Common myeloid progenitor, CD34-positive (primary cell): ENCODE measurements around the gene SORBS2.
A peak's percentile ranks its signal among the peaks of the same experiment; 100 is the strongest.

ENCODE experiments used
- CTCF ChIA-PET: fragments of 350-600 bp; sonication (Branson Sonifier 250); formaldehyde crosslinking; loops from one replicate; lab custom pipeline; 2021; ENCODE audit warnings: antibody characterized with exemption; lab: Charles Lee
- POLR2A ChIA-PET: fragments of 350-600 bp; sonication (Branson Sonifier 250); formaldehyde crosslinking; loops from one replicate; lab custom pipeline; 2021; ENCODE audit warnings: antibody characterized with exemption; lab: Charles Lee
- DNase-seq, 3 donors: peaks; one replicate each; pipeline versions ENCODE4 v3.0.0 to v3.0.0-alpha.2; 2013
- H3K27ac ChIP-seq, 2 experiments: 1 replicate in 1 of 2; 2 replicates in 1 of 2; pipeline ENCODE4 v1.7.0; 2013; ENCODE audit warnings: inconsistent platforms in 2 of 2, low read length in 2 of 2, mild to moderate bottlenecking in 2 of 2, low read depth in 1 of 2, moderate library complexity in 1 of 2; ENCODE audit not compliant: severe bottlenecking in 2 of 2, insufficient read depth in 1 of 2, poor library complexity in 1 of 2
- H3K27me3 ChIP-seq, 5 experiments: replicated peaks in 2 of 5; 1 replicate in 3 of 5; 2 replicates in 2 of 5; pipeline versions ENCODE4 v1.6.1 to v1.7.0; 2013; ENCODE audit warnings: low read length in 4 of 5, mild to moderate bottlenecking in 2 of 5, moderate library complexity in 2 of 5, inconsistent platforms in 1 of 5; ENCODE audit not compliant: insufficient read depth in 5 of 5, control insufficient read depth in 4 of 5
- H3K36me3 ChIP-seq, 4 experiments: 1 replicate in 2 of 4; 2 replicates in 2 of 4; pipeline versions ENCODE4 v1.6.1 to v1.7.0; 2013; ENCODE audit warnings: low read length in 3 of 4, control low read depth in 1 of 4, mild to moderate bottlenecking in 1 of 4; ENCODE audit not compliant: control insufficient read depth in 4 of 4, insufficient read depth in 4 of 4
- H3K4me1 ChIP-seq, 4 experiments: 1 replicate in 3 of 4; 2 replicates in 1 of 4; pipeline versions ENCODE4 v1.6.1 to v1.7.1; 2013; ENCODE audit warnings: low read length in 3 of 4, mild to moderate bottlenecking in 3 of 4, control low read depth in 1 of 4, inconsistent platforms in 1 of 4, moderate library complexity in 1 of 4; ENCODE audit not compliant: control insufficient read depth in 4 of 4, insufficient read depth in 4 of 4; ENCODE audit errors: control extremely low read depth in 1 of 4
- H3K4me3 ChIP-seq, 7 experiments: 1 replicate in 4 of 7; 2 replicates in 3 of 7; pipeline versions ENCODE4 v1.5.1 to v1.7.0; 2013; ENCODE audit warnings: mild to moderate bottlenecking in 7 of 7, low read length in 6 of 7, moderate library complexity in 6 of 7, inconsistent platforms in 2 of 7, low read depth in 2 of 7, control low read depth in 1 of 7; ENCODE audit not compliant: insufficient read depth in 4 of 7, control insufficient read depth in 1 of 7; ENCODE audit errors: extremely low read depth in 1 of 7
- H3K9me3 ChIP-seq, 5 experiments: 1 replicate in 4 of 5; 2 replicates in 1 of 5; pipeline versions ENCODE4 v1.6.1 to v1.7.1; 2013; ENCODE audit warnings: low read length in 4 of 5, mild to moderate bottlenecking in 2 of 5, inconsistent platforms in 1 of 5, low read depth in 1 of 5, moderate library complexity in 1 of 5; ENCODE audit not compliant: control insufficient read depth in 4 of 5, insufficient read depth in 2 of 5; ENCODE audit errors: control extremely low read depth in 1 of 5
- WGBS: methylation state at CpG from one replicate; pipeline ENCODE4 v1.1.5; 2013; ENCODE audit not compliant: insufficient coverage; 5-methylcytosine and 5-hydroxymethylcytosine counted together

Gene SORBS2

DNA sequence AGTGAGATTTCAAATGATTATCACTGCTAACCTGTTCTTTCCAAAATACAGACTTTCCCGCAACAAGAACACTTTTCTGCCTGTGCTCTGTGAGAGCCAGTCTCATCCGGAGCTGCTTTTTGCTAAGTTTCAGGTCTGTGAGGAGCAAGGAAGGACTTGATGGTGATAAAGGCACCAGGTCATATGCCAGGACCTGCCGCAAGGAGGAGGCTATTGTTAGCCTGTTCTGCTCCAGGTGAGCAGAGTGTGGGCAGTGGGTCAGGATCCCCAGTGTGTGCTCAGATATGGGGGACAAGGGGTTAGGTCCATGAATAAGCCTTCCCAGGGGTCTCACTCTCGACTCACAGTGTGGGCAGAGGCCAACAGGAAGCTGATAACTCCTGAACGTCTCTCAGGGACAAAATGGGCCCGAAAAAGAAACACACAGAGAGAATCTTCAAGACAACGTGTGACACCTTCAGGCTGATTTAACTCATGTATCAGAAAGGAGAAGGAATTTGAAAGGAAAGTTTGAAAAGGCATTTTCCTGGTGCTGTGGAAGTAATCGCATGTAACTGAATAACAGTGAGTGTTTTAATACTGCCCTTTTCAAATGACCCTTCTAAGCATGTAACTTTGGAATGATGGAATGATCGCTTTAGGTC, 219.0 kb downstream of the SORBS2 start:
- 85% methylated on average over 9 of the region's 9 CpGs for WGBS
- ChIA-PET CTCF (interaction anchor here (0.7 kb wide), 1 partner anchor 10 kb away, joined by 3 read pairs; no protein-coding TSS in a partner anchor), POLR2A (no interaction called here)
- Histone ChIP-seq H3K27me3 (peaks cover 11 to 71% (median 23%) of the 10 kb centered on the region in 5 experiments), H3K9me3 (no peaks in the 10 kb centered on the region), H3K36me3 (no peaks in the 10 kb centered on the region), H3K4me3 (no peak overlapping the region), H3K27ac (no peak overlapping the region), H3K4me1 (peaks cover 0 to under 1% (median under 1%) of the 10 kb centered on the region in 4 experiments)
- no peak for DNase-seq

DNA sequence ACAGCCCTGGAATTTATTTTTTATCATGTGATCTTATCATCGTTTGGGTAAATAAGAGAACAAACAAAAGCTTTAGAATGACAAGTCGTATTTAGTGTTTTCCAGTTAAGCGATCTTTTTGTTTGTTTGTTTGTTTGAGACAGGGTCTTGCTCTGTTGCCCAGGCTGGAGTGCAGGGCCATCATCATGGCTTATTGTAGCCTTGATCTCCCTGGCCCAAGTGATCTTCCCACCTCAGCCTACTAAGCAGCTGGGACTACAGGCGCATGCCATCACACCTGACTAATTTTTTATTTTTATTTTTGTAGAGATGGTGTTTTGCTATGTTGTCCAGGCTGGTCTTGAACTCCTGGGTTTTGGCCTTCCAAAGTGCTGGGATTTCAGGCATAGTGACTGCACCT, 219.6 kb downstream of the SORBS2 start:
- no peaks in the 10 kb centered on the region for H3K9me3 ChIP-seq
- no peak overlapping the region for H3K4me3 ChIP-seq
- no peak overlapping the region for H3K27ac ChIP-seq
- H3K4me1 ChIP-seq = peaks cover 0 to 6% (median 3%) of the 10 kb centered on the region in 4 experiments
- no peak for DNase-seq
- WGBS = 96% methylated on average over 3 of the region's 4 CpGs
- CTCF ChIA-PET = interaction anchor here (0.7 kb wide), 1 partner anchor 10 kb away, joined by 3 read pairs; no protein-coding TSS in a partner anchor
- POLR2A ChIA-PET = no interaction called here
- H3K27me3 ChIP-seq = peaks cover 11 to 76% (median 26%) of the 10 kb centered on the region in 5 experiments
- no peaks in the 10 kb centered on the region for H3K36me3 ChIP-seq

DNA sequence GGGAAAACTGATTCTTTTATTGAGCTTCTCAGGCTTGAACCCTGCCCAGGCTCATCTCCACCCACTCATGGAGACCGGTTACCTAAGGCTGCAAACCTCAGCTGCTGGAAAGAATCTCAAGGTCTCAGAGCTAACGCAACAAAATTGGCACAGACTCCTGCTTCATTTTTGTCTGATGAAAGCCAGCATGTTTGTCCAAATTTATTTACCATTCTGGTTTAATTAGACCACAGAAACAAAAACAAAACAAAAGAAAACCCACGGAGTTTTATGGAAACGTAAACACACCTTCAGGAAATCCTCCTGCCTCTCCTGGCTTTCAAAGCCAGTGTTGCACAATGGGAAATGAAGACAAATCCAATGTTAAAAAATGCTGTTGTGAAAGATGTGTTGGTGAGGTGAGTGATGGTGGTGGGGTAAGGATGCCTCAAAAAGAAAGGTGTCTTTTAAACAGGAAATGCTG, 220.3 kb downstream of the SORBS2 start:
- ChIA-PET CTCF (no interaction called here), POLR2A (no interaction called here)
- peaks cover 0 to 12% (median 4%) of the 10 kb centered on the region in 4 experiments for H3K4me1 ChIP-seq

DNA sequence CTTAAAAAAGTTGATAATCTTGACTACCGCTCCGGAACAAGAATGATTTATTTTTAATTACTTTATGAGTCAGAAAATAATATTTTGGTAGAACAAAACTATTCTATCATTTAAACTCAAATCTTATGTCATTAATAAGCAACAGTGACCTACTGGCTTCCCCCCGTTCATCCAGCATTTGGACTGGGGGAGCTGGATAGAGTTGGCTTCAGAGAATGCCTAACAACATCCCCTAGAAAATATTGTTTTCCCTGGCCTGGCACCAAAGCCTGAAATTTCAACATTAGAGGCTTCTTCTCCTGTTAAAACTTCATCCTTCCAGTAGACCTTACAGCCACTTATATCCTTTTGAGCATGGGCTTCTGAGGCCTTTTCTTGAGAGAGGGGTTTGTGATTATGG, 221.0 kb downstream of the SORBS2 start:
- Histone ChIP-seq H3K27me3 (peaks cover 19 to 80% (median 28%) of the 10 kb centered on the region in 5 experiments), H3K36me3 (no peaks in the 10 kb centered on the region), H3K9me3 (no peaks in the 10 kb centered on the region), H3K27ac (no peak overlapping the region), H3K4me3 (no peak overlapping the region), H3K4me1 (peaks cover 0 to 12% (median 4%) of the 10 kb centered on the region in 4 experiments)
- WGBS = no CpG with 5 or more reads among the region's 3 CpGs
- DNase-seq = no peak
- POLR2A ChIA-PET = no interaction called here
- CTCF ChIA-PET = no interaction called here

More for the DNA sequence above, 220.3 kb downstream of the SORBS2 start:
- H3K36me3 ChIP-seq = no peaks in the 10 kb centered on the region
- WGBS = 71% methylated on average over 4 of the region's 4 CpGs
- DNase-seq = no peak
- H3K9me3 ChIP-seq = no peaks in the 10 kb centered on the region
- H3K4me3 ChIP-seq = no peak overlapping the region
- H3K27me3 ChIP-seq = peaks cover 12 to 79% (median 28%) of the 10 kb centered on the region in 5 experiments
- H3K27ac ChIP-seq = no peak overlapping the region

DNA sequence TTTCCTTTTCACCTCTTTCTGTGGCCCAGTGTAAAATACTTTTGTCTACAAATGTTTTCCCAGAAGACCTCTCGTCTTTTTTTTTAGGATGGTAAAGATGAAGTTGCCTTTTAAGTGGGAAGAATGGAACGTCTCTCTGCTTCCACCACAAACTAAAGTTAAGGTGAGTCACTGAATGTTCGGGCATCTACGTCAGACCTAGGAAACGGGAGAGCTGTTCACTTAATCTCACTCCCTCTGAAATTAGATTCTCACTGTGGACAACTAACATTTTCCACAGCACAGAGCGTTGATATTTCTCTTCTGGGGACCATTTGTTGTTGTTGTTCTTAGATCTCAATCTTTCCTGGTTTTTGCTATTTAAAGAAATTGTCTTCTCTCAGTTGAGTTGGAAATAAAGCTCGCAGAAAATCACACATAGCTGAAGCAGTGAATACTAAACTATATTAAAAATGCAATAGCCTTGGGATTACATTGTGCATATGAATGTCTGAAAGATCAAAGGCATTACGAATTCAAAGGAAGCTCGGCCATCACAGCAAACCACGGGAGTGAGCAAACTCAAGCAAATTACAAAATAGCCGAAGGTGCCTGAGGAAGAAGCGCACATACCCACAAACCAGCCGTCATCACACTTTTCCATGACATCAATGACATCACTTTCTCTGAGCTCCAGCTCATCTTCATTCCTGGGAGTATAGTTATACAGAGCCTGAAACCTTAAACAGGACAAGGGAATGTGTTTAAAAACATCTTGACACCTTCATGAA, 222.7 kb downstream of the SORBS2 start:
- Histone ChIP-seq H3K4me1 (peaks cover 0 to 12% (median 4%) of the 10 kb centered on the region in 4 experiments), H3K27ac (no peak overlapping the region), H3K36me3 (no peaks in the 10 kb centered on the region), H3K9me3 (no peaks in the 10 kb centered on the region), H3K4me3 (no peak overlapping the region), H3K27me3 (peaks cover 28 to 90% (median 30%) of the 10 kb centered on the region in 5 experiments)
- ChIA-PET POLR2A (no interaction called here), CTCF (interaction anchor here (1.0 to 1.6 kb wide), 3 partner anchors 9 to 31 kb away, joined by 3 to 5 read pairs (median 4); no protein-coding TSS in a partner anchor)
- DNase-seq = no peak
- WGBS = 60% methylated on average over 3 of the region's 13 CpGs

DNA sequence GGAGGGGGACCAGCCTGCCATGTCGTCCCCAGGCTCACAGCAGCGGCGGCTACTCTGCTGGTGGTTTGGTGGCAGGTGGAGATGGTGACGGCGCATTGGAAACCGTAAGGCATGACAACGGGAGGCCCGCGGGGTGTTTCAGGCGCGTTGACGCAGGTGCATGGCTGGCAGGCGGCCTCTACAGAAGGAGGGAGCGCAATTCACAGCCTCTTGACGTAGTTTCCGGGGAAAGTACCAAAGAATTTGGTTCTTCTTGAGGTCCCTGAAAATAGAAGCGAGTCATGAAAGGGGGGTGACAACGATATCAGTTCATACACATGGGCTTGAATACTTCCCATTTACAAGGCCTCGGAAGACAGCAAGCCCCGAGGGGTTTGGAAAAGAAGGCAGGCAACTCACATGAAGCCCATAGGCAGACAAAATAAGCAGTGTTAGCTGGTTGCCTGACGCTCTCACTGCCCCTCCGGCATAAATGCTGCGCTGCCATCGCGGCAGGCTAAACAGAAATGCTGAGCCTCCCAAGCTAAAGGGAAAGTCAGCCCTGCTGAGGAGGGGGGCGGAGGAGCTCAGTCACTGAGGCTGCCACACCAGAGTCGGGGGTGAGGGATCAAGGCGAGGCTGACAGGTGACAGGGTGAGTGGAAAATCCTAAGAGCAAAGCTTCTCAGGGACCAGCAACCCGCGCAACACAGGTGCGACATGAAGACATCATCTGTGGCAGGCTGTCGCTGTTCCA, 224.4 kb downstream of the SORBS2 start:
- ChIA-PET CTCF (interaction anchor here (0.8 to 2.1 kb wide), 4 partner anchors 11 to 162 kb away, joined by 3 to 8 read pairs (median 4); partner anchors contain the start of gene UFSP2), POLR2A (no interaction called here)
- H3K4me1 ChIP-seq = peaks cover 0 to 12% (median 4%) of the 10 kb centered on the region in 4 experiments
- H3K27me3 ChIP-seq = peaks cover 25 to 89% (median 30%) of the 10 kb centered on the region in 5 experiments
- 21% methylated on average over 25 of the region's 32 CpGs for WGBS
- H3K36me3 ChIP-seq = no peaks in the 10 kb centered on the region
- no peaks in the 10 kb centered on the region for H3K9me3 ChIP-seq
- H3K4me3 ChIP-seq = peak overlapping the region in 2 of 7 experiments; percentile 16 to 31
- H3K27ac ChIP-seq = no peak overlapping the region
- DNase-seq = peak; percentile 94 to 96 (median 96)
